Activated naive CD4-positive, alpha-beta T cell treated with anti-CD3 and anti-CD28 coated beads, Interleukin-2, amount 50 U/mL, for 24 hours (primary cell): ENCODE measurements around the gene TFE3.

Experiments
- H3K27ac Mint-ChIP-seq: one replicate; pipeline ENCODE4 v1.8.0; 2021; ENCODE audit warnings: mild to moderate bottlenecking, mixed read lengths
- H3K27me3 Mint-ChIP-seq: one replicate; pipeline ENCODE4 v1.8.0; 2021; ENCODE audit warnings: mixed read lengths
- H3K36me3 Mint-ChIP-seq: one replicate; pipeline ENCODE4 v1.8.0; 2021; ENCODE audit warnings: mixed read lengths
- H3K4me1 Mint-ChIP-seq: one replicate; pipeline ENCODE4 v1.8.0; 2021; ENCODE audit warnings: mixed read lengths
- H3K4me3 Mint-ChIP-seq: one replicate; pipeline ENCODE4 v1.8.0; 2021; ENCODE audit warnings: mild to moderate bottlenecking, mixed read lengths
- H3K9me3 Mint-ChIP-seq: one replicate; pipeline ENCODE4 v1.8.0; 2021; ENCODE audit warnings: mixed read lengths

TFE3 gene

DNA sequence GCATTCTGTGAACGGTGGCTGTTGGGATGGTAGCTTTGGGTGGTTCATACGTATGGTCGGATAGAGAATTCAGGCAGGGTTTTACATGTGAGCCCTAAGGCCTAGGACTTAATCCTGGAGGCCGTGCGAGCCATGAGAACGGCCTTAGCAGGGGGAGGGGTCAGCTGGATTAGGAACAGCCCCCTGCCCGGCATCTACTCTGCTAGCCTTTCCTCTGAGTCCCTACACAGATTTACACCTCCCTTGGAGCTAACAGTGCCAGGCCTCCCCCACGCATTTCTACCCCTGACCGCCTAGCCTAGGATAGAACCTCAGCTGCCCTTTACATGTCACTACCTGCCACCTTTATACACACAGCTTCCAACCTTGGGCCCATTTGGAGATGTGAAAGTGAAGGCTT, 23.5 kb upstream of the TFE3 start:
- Mint-ChIP-seq H3K27ac (no peak overlapping the region), H3K36me3 (no peaks in the 10 kb centered on the region), H3K27me3 (no peaks in the 10 kb centered on the region), H3K4me1 (peaks cover 5% of the 10 kb centered on the region), H3K9me3 (no peaks in the 10 kb centered on the region), H3K4me3 (no peak overlapping the region)

DNA sequence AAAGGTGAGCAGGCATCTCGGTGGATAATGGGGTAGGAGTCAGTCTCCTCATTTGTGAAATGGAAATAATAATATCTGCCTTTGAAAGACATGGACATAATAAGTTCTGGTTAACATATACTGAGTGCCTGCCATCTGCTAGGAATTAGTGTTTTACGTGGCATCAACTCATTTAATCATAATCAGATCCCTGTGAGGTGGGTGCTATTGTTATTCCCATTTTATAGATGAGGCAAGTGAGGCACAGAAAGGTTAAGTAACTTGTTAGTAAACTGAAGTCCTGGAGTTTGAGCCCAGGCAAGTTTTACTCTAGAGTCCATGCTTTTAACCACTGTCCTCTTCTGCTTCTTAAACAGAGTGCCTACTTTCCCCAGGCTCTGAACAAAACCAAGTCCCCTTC, 23.1 kb upstream of the TFE3 start:
- no peaks in the 10 kb centered on the region for H3K27me3 Mint-ChIP-seq
- no peaks in the 10 kb centered on the region for H3K36me3 Mint-ChIP-seq
- H3K9me3 Mint-ChIP-seq: no peaks in the 10 kb centered on the region
- no peak overlapping the region for H3K4me3 Mint-ChIP-seq
- peaks cover 2% of the 10 kb centered on the region for H3K4me1 Mint-ChIP-seq
- H3K27ac Mint-ChIP-seq: no peak overlapping the region

DNA sequence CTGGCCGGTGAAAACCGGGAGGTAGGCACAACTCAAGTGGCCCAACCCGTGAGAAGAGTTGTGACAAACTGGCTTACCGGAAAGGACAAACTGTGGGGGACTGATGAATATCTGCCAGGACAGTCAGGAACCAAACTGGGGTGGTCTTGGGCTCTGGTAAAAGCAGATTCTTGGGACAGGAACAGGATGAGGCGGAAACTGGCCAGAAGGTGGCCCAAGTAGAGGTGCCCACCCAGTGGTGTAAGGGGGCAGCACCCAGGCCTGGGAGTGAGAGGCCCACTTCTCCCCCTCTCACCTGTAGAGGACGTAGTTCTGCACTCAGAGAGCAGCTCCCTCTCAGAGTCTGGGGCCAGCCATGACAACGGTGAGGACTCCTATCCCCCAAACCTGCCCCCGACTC, 21.6 kb upstream of the TFE3 start:
- no peaks in the 10 kb centered on the region for H3K36me3 Mint-ChIP-seq
- no peak overlapping the region for H3K4me3 Mint-ChIP-seq
- no peak overlapping the region for H3K27ac Mint-ChIP-seq
- H3K27me3 Mint-ChIP-seq: no peaks in the 10 kb centered on the region
- H3K9me3 Mint-ChIP-seq: no peaks in the 10 kb centered on the region
- no peaks in the 10 kb centered on the region for H3K4me1 Mint-ChIP-seq

DNA sequence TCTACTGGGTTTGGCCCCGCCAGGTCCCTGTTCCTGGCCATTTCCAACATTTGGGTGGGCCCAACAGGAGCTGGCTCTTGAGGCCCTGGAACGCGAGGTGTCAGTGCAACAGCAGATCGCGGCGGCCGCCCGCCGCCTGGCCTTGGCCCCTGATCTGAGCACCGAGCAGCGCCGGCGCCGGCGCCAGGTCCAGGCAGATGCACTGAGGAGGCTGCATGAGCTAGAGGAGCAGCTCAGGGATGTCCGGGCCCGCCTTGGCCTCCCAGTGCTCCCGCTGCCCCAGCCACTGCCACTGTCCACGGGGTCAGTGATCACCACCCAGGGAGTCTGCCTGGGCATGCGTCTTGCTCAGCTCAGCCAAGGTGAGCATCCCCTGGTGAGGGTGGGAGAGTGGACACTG, 21.1 kb upstream of the TFE3 start:
- no peaks in the 10 kb centered on the region for H3K4me1 Mint-ChIP-seq
- no peaks in the 10 kb centered on the region for H3K9me3 Mint-ChIP-seq

DNA sequence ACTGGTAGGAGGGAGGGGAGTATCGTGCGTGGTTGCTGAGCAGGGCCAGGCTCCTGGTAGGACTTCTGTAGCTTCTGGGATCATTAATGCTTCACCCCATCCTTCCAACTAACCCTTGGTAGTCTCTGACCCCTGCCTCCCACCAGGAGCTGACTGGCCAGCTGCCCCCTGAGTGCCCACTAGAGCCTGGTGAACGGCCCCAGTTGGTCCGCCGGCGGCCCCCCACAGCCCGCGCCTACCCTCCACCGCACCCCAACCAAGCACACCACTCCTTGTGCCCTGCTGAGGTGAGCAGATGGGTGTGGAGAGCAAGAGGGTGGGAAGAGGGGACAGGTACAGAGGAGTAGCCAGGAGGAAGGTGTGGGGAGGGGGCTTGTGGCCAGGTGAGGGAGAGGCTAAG, 20.6 kb upstream of the TFE3 start:
- H3K4me1 Mint-ChIP-seq: no peaks in the 10 kb centered on the region
- no peak overlapping the region for H3K4me3 Mint-ChIP-seq
- no peaks in the 10 kb centered on the region for H3K36me3 Mint-ChIP-seq
- H3K9me3 Mint-ChIP-seq: no peaks in the 10 kb centered on the region
- no peak overlapping the region for H3K27ac Mint-ChIP-seq
- H3K27me3 Mint-ChIP-seq: no peaks in the 10 kb centered on the region

More for the DNA sequence above, 21.1 kb upstream of the TFE3 start:
- Mint-ChIP-seq H3K4me3 (no peak overlapping the region), H3K36me3 (no peaks in the 10 kb centered on the region), H3K27me3 (no peaks in the 10 kb centered on the region), H3K27ac (no peak overlapping the region)

DNA sequence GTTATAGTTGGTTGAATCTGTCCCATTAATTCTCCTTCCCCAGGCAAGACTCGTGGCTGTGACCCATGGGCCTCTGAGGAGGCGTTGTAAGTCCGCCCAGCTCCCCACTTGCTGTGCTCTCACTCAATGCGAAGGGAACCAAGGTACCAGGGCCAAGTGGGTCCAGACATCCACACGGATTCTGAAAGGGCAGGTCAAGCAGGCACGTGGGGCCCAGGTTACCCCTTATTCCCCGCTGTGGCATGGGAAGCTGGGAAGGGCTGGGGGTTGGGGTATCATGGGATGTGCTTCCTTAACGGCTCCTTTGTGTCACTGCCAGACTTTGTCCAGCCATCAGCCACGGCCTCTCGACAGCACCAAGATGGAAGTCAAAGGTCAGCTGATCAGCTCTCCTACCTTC, 18.8 kb upstream of the TFE3 start:
- no peak overlapping the region for H3K27ac Mint-ChIP-seq
- H3K36me3 Mint-ChIP-seq: no peaks in the 10 kb centered on the region
- H3K4me1 Mint-ChIP-seq: peaks cover 2% of the 10 kb centered on the region
- no peak overlapping the region for H3K4me3 Mint-ChIP-seq
- no peaks in the 10 kb centered on the region for H3K9me3 Mint-ChIP-seq
- no peaks in the 10 kb centered on the region for H3K27me3 Mint-ChIP-seq

DNA sequence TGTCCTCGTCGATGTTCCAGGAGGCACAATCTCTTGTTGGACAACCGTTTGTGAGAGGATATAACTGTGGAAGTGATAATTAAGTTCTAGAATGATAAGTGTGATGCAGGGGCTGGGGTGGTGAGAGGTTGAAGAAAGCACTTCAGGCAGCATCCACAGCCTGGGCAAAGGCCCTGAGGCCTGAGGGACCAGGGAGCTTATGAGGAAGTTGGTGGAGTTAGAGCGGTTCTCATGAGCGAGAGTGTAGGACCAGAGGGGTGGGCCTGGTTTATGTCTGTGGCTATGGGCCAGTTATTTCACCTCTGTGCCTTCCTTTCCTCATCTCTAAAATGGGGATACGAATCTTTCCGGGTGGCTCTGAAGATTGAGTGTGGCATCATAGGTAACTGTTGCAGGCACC, 18.3 kb upstream of the TFE3 start:
- no peak overlapping the region for H3K27ac Mint-ChIP-seq
- no peaks in the 10 kb centered on the region for H3K9me3 Mint-ChIP-seq
- H3K27me3 Mint-ChIP-seq: no peaks in the 10 kb centered on the region
- H3K4me3 Mint-ChIP-seq: no peak overlapping the region
- no peaks in the 10 kb centered on the region for H3K36me3 Mint-ChIP-seq
- peaks cover 6% of the 10 kb centered on the region for H3K4me1 Mint-ChIP-seq

DNA sequence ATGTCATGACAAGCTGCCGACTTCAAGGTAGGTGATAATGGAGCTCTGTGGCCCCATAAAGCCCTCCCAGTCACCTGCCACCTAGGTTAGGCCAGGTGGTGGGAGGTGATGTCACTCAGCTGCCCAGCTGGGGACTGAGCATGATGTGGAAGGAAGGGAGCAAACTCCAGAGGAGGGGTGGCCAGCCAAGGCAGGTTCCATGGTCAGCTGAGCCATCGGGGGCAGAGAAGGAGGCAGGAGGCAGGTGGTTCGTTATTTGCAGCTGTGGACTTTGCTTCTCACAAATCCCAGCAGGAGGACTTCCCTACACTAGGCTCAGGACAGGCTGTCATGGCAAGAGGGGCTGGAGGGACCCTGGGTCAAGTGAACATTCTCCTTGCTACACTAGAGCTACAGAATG, 17.8 kb upstream of the TFE3 start:
- Mint-ChIP-seq H3K36me3 (no peaks in the 10 kb centered on the region), H3K27ac (no peak overlapping the region), H3K9me3 (no peaks in the 10 kb centered on the region), H3K4me3 (no peak overlapping the region), H3K4me1 (peaks cover 9% of the 10 kb centered on the region), H3K27me3 (no peaks in the 10 kb centered on the region)

DNA sequence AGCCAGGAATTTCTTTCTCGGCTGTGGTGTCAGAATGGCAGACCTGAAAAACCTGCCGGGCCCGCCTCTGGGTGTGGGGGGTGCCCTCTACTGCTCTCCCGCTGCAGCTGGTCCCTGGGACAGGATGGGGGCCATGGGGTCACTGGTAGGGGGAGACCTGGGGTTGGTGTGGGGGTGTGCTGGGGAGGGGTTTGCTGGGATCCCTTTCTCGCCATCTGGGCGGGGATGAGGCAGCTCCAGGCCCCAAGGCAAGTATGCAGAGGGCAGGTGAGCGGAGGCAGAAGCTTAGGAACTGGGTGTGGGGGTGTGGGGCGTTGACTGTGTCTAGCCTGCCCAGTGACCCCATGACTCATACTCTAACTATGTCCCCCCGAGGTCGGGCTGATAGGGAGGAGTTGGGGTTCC, 16.5 kb upstream of the TFE3 start:
- H3K4me1 Mint-ChIP-seq: peaks cover 19% of the 10 kb centered on the region
- no peaks in the 10 kb centered on the region for H3K9me3 Mint-ChIP-seq
- no peaks in the 10 kb centered on the region for H3K36me3 Mint-ChIP-seq
- H3K27me3 Mint-ChIP-seq: no peaks in the 10 kb centered on the region
- H3K4me3 Mint-ChIP-seq: no peak overlapping the region
- H3K27ac Mint-ChIP-seq: no peak overlapping the region

DNA sequence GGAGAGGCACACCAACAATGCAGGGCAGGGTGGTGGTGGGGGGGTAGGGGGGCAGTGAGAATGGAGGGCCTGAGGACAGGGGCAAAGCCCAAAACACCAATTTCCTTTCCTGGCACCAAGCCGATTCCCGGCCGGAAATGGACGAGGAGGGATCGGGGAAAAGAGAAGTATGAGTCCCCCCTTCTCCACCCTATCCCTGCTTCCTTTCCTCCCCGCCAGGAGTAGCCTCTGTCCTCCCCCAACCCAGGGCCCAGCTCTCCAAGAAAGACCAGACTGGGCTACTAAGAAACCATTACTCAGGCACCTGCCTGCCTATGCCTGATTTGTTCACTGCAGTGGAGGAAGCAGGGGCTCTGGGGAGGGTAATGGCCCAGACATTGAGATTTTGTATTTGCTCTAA, 16.0 kb upstream of the TFE3 start:
- no peaks in the 10 kb centered on the region for H3K9me3 Mint-ChIP-seq
- no peaks in the 10 kb centered on the region for H3K36me3 Mint-ChIP-seq
- H3K27me3 Mint-ChIP-seq: no peaks in the 10 kb centered on the region
- peaks cover 24% of the 10 kb centered on the region for H3K4me1 Mint-ChIP-seq
- H3K4me3 Mint-ChIP-seq: no peak overlapping the region
- H3K27ac Mint-ChIP-seq: no peak overlapping the region

DNA sequence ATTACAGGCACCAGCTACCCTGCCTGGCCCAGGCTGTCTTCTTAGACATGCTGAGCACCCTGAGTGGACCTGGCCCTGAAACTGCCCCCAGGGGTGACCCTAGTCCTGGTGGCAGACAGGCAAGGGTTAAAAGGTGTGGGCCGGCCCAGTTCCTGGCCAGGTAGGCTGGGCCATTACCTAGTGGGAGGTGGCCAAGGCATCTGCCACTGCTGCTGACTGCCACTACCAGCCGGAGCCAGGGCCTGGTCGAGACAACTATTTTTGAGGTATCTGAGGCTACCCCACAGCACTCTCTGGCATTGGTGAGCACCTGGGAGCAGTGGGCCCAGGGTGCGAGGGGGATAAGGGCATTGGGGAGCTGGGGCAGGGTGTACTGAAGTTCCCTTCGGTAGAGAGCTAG, 15.6 kb upstream of the TFE3 start, which contains the start of gene CCDC120:
CCDC120 (plus strand) TSS at position 206 of the 400 bp plus-strand sequence. CDS start 3,043 bp downstream, outside the sequence.
- Mint-ChIP-seq H3K27ac (no peak within 1 kb of the TSS), H3K27me3 (no peaks in the 10 kb centered on the region), H3K4me3 (no peak within 1 kb of the TSS), H3K36me3 (no peaks in the 10 kb centered on the region), H3K4me1 (peaks cover 28% of the 10 kb centered on the region), H3K9me3 (no peaks in the 10 kb centered on the region)

DNA sequence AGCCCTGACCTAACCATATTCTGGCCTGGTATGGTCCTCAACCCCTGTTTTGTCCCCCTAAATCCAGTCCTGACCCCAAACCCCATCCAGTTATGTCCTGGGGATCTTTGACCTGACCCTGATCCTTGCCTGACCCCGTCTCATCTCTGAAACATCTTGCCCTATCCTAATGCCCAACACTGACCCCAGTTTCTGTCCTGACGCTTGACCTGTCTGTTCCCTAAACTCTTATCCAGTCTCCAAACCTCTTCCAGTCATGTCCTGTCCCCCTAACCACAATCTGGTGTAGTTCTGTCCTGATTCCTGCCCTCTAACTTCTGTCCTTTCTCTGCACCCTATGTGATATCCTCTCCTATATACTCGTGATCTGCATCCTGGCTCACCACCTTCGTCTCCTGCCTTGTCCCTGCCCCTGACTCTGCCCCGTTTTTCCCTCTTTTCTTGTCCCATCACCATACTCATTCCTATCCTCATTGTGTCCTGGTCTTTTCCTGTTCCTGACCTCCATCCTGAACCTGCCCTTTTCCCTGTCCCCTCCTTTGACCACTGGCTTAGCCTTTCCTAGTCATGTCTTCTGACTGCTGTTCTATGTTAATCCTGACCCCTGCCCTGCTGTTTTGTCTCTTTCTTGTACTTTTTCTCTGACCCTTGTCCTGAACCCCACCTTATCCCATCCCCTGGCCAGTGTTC, 11.1 kb upstream of the TFE3 start:
- no peaks in the 10 kb centered on the region for H3K36me3 Mint-ChIP-seq
- no peaks in the 10 kb centered on the region for H3K9me3 Mint-ChIP-seq
- no peaks in the 10 kb centered on the region for H3K27me3 Mint-ChIP-seq
- peak overlapping the region; percentile 96 for H3K27ac Mint-ChIP-seq
- peak overlapping the region; percentile 91 for H3K4me3 Mint-ChIP-seq
- H3K4me1 Mint-ChIP-seq: peaks cover 37% of the 10 kb centered on the region

DNA sequence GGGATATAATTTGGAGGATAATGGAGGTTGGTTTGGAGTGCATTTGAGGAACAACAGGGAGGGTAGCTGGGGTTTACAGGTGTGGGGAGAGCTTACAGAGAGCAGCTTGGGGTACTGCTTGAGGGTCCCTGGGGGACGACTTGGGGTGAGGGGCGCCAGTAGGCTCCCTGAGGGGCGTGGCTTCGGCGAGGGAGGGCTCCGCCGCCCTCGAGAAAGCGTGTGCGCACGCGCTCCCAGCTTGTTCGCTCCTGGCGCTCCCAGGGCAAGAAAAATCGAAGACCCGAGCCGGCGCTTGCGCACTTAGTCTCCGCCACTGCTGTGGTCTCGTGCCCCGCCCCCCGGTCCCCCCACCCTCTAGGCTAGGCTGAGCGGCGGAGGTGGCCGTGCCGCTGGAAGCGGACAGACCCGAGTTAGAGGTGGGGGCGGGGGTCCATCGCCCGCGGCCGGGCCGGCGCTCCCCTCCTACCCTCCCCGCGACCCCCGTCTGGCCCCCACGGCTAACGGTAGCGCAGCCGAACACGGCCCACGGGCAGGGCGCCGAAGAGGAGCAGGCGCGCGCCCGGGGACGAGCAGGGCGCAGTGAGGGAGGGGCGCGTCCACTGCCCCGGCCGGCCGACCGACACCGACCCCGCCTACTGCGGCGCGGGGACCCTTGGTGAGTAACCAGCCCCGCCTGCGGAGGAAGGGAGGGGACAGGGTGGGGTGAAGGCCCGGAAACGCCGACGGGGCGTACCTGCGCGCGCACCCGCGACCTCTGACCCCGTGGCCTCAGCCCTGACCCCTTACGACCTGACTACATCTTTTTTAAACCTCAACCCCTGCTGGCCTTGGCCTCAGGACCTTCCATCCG, 10.3 kb upstream of the TFE3 start:
- Mint-ChIP-seq H3K36me3 (no peaks in the 10 kb centered on the region), H3K9me3 (no peaks in the 10 kb centered on the region), H3K27me3 (no peaks in the 10 kb centered on the region), H3K4me3 (peak overlapping the region; percentile 91), H3K4me1 (peaks cover 37% of the 10 kb centered on the region), H3K27ac (peak overlapping the region; percentile 96)

DNA sequence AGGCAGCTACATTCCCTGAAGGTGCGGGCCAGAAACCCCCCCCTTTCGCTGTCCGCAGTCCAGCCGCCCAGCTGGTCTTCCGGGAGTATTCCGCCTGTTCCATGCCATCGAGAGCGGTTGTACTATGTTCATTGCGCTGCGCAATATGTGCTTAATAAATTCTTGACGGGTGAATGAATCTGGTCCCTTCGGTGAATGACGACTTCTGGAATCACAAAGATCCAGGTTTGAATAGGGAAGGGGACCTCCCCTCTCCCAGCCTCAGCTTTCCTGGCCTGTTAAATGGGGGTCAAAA, 777 bp upstream of the TFE3 start:
- Mint-ChIP-seq H3K4me3 (peak overlapping the region; percentile 90), H3K9me3 (no peaks in the 10 kb centered on the region), H3K27ac (peak overlapping the region; percentile 88), H3K27me3 (no peaks in the 10 kb centered on the region), H3K36me3 (no peaks in the 10 kb centered on the region), H3K4me1 (peaks cover 32% of the 10 kb centered on the region)

DNA sequence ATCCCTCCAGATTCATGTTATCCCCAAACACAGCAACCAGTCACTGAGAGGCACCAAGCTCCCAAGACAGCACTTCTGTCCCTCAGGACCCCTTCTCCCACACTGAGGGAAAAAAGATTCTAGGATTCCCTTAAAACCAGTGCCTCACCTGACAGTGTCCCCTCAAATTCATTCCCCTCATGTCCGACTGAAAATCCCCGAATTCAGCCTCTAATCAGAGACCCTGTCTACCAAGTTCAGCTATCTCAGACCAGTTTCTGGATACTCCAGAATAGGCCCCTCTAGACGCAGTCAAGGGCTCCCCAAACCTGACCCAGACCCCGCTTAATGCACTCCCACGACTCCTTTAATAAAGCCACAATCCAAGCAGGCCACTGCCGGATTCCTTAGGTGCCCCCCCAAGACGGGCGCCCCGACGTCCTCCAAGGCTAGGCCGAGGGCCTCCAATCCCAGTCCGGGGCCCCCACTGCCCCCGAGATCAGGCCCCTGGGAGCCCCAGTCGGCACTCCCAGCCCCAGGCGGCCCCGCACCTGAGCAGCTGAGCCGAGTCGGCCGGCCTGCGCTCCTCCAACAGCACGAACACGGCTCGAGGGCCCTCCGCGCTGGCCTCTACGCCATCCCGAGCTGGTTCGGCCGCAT, 457 bp downstream of the TFE3 start:
- Mint-ChIP-seq H3K4me3 (peak overlapping the region; percentile 90), H3K4me1 (peaks cover 35% of the 10 kb centered on the region), H3K36me3 (peaks cover 2% of the 10 kb centered on the region), H3K27me3 (no peaks in the 10 kb centered on the region), H3K9me3 (no peaks in the 10 kb centered on the region), H3K27ac (peak overlapping the region; percentile 93)
